HG03575 (cell line): ENCODE results near the gene CDKN2B.

ENCODE experiments used
- ATAC-seq: cut with Tn5 transposase; IDR thresholded peaks from one replicate; pipeline ENCODE4 v1.9.1; 2021; ENCODE audit not compliant: unreplicated experiment, insufficient number of reproducible peaks, low FRiP score; ENCODE audit errors: extremely low read depth

The CDKN2B gene

GRCh38 chr9:21997480-21997879 lies 11.6 kb downstream of the CDKN2B start:
- no peak for ATAC-seq

GRCh38 chr9:21996858-21997257 lies 12.2 kb downstream of the CDKN2B start:
- ATAC-seq, result no peak

GRCh38 chr9:21996438-21996837 lies 12.7 kb downstream of the CDKN2B start:
- no peak for ATAC-seq

- ATAC-seq, result no peak
Measured at GRCh38 chr9:21995666-21996398, 13.3 kb downstream of the CDKN2B start.

GRCh38 chr9:21995006-21995665 lies 14.0 kb downstream of the CDKN2B start:
- peak; percentile 78 for ATAC-seq

GRCh38 chr9:21994556-21995005 lies 14.5 kb downstream of the CDKN2B start, which contains the start of gene CDKN2B-AS1:
CDKN2B-AS1 (plus strand) TSS chr9:21994791.
- no peak for ATAC-seq

GRCh38 chr9:21993893-21994555 lies 15.1 kb downstream of the CDKN2B start, which contains the start of gene CDKN2A:
CDKN2A (minus strand) TSS chr9:21994392.
- no peak for ATAC-seq

- no peak for ATAC-seq
Measured at GRCh38 chr9:21993007-21993406, 16.1 kb downstream of the CDKN2B start.

- ATAC-seq, result no peak
Measured at GRCh38 chr9:21991072-21991959, 17.8 kb downstream of the CDKN2B start.

GRCh38 chr9:21989440-21990189 lies 19.5 kb downstream of the CDKN2B start:
- no peak for ATAC-seq

GRCh38 chr9:21988056-21988990 lies 20.8 kb downstream of the CDKN2B start:
- ATAC-seq, result no peak

- no peak for ATAC-seq
Measured at GRCh38 chr9:21985964-21986667, 23.0 kb downstream of the CDKN2B start.

- no peak for ATAC-seq
Measured at GRCh38 chr9:21984101-21984500, 25.0 kb downstream of the CDKN2B start.

GRCh38 chr9:21983561-21983935 lies 25.6 kb downstream of the CDKN2B start:
- ATAC-seq, result no peak

- no peak for ATAC-seq
Measured at GRCh38 chr9:21982861-21983560, 26.1 kb downstream of the CDKN2B start.

GRCh38 chr9:21982391-21982790 lies 26.7 kb downstream of the CDKN2B start:
- ATAC-seq, result no peak
